Neuronal stem cell (in vitro differentiated cells): Measurements from ENCODE around the gene VWA5B2.

Experiments used
- DNase-seq: peaks from one replicate; pipeline ENCODE4 v3.0.0-alpha.2; 2013; ENCODE audit warnings: low spot score
- H2AFZ ChIP-seq: one replicate; pipeline ENCODE4 v1.6.1; 2013; ENCODE audit warnings: mild to moderate bottlenecking, low read length, inconsistent platforms
- H2AK5ac ChIP-seq: 2 replicates; pipeline ENCODE4 v1.6.1; 2013; ENCODE audit warnings: low read depth, mild to moderate bottlenecking, inconsistent platforms, low read length, moderate library complexity, mixed read lengths
- H2BK120ac ChIP-seq: 2 replicates; pipeline ENCODE4 v1.6.1; 2013; ENCODE audit warnings: low read depth, mild to moderate bottlenecking, inconsistent platforms, low read length, moderate library complexity, mixed read lengths
- H2BK12ac ChIP-seq: one replicate; pipeline ENCODE4 v1.6.1; 2013; ENCODE audit warnings: low read length, inconsistent platforms
- H2BK15ac ChIP-seq: 2 replicates; pipeline ENCODE4 v1.6.1; 2013; ENCODE audit warnings: mild to moderate bottlenecking, low read length, inconsistent platforms, mixed read lengths
- H2BK5ac ChIP-seq: one replicate; pipeline ENCODE4 v1.6.1; 2013; ENCODE audit warnings: inconsistent platforms, mild to moderate bottlenecking, low read length, moderate library complexity
- H3K14ac ChIP-seq: one replicate; pipeline ENCODE4 v1.6.1; 2013; ENCODE audit warnings: low read length, inconsistent platforms
- H3K18ac ChIP-seq: 2 replicates; pipeline ENCODE4 v1.6.1; 2013; ENCODE audit warnings: low read length, inconsistent platforms
- H3K23ac ChIP-seq: 2 replicates; pipeline ENCODE4 v1.6.1; 2013; ENCODE audit warnings: low read depth, mild to moderate bottlenecking, mixed read lengths, low read length, inconsistent platforms; ENCODE audit not compliant: poor library complexity
- H3K27ac ChIP-seq: replicated peaks from 3 replicates; pipeline ENCODE4 v1.5.1; 2013; ENCODE audit warnings: low read length, inconsistent platforms
- H3K27me3 ChIP-seq, 3 experiments: 2 replicates each; pipeline ENCODE4 v1.6.1; 2013; ENCODE audit warnings: low read length in 3 of 3, mild to moderate bottlenecking in 2 of 3, inconsistent platforms in 1 of 3, low read depth in 1 of 3, mixed read lengths in 1 of 3, moderate library complexity in 1 of 3; ENCODE audit not compliant: control insufficient read depth in 3 of 3, insufficient read depth in 3 of 3
- H3K36me3 ChIP-seq, 2 donors: replicated peaks in 1 of 2; 2 replicates each; pipeline ENCODE4 v1.6.1; 2013; ENCODE audit warnings: low read length in 2 of 2; ENCODE audit not compliant: control insufficient read depth in 2 of 2, insufficient read depth in 2 of 2
- H3K4ac ChIP-seq: 2 replicates; pipeline ENCODE4 v1.6.1; 2013; ENCODE audit warnings: inconsistent platforms, mild to moderate bottlenecking, low read length, moderate library complexity
- H3K4me1 ChIP-seq, 2 donors: 1 replicate in 1 of 2; 2 replicates in 1 of 2; pipeline ENCODE4 v1.6.1; 2013; ENCODE audit warnings: low read length in 2 of 2, low read depth in 1 of 2; ENCODE audit not compliant: control insufficient read depth in 2 of 2, insufficient read depth in 1 of 2
- H3K4me2 ChIP-seq: one replicate; pipeline ENCODE4 v1.6.1; 2013; ENCODE audit warnings: mild to moderate bottlenecking, low read length, inconsistent platforms; ENCODE audit not compliant: insufficient read depth, poor library complexity, severe bottlenecking
- H3K4me3 ChIP-seq, 2 donors: 2 replicates each; pipeline ENCODE4 v1.5.1; 2013; ENCODE audit warnings: low read length in 2 of 2, mild to moderate bottlenecking in 2 of 2, inconsistent platforms in 1 of 2, moderate library complexity in 1 of 2
- H3K79me1 ChIP-seq: one replicate; pipeline ENCODE4 v1.6.1; 2013; ENCODE audit warnings: low read depth, mild to moderate bottlenecking, inconsistent platforms, low read length, moderate library complexity
- H3K9ac ChIP-seq: one replicate; pipeline ENCODE4 v1.6.1; 2013; ENCODE audit warnings: mild to moderate bottlenecking, low read depth, low read length, inconsistent platforms; ENCODE audit not compliant: poor library complexity
- H3K9me3 ChIP-seq, 2 donors: replicated peaks in 1 of 2; 2 replicates each; pipeline versions ENCODE3 to v1.6.1; 2013; ENCODE audit warnings: low read length in 2 of 2, mild to moderate bottlenecking in 2 of 2, inconsistent platforms in 1 of 2, low read depth in 1 of 2, mixed read lengths in 1 of 2, moderate library complexity in 1 of 2; ENCODE audit not compliant: control insufficient read depth in 2 of 2, insufficient read depth in 1 of 2
- H4K8ac ChIP-seq: one replicate; pipeline ENCODE4 v1.6.1; 2013; ENCODE audit warnings: low read depth, mild to moderate bottlenecking, inconsistent platforms, low read length, moderate library complexity
- H4K91ac ChIP-seq: one replicate; pipeline ENCODE4 v1.6.1; 2013; ENCODE audit warnings: low read length, low read depth, mild to moderate bottlenecking, inconsistent platforms; ENCODE audit not compliant: poor library complexity
- WGBS, 2 donors: extraction: QIAGEN DNeasy Blood & Tissue Kit; methylation state at CpG; one replicate each; pipeline ENCODE4 v1.1.7; 2013; ENCODE audit warnings: missing lambda C conversion rate in 2 of 2, mixed read lengths in 1 of 2; ENCODE audit not compliant: insufficient read length in 2 of 2, insufficient replicate concordance in 1 of 2; ENCODE audit errors: extremely low coverage in 2 of 2; 5-methylcytosine and 5-hydroxymethylcytosine counted together

Gene VWA5B2

GRCh38 chr3:184248454-184249411, 19.3 kb downstream of the VWA5B2 start, which contains the start of gene ALG3:
ALG3 (minus strand) TSS chr3:184248962; CDS start chr3:184248940, 22 bp downstream.
- H3K18ac ChIP-seq = peak within 1 kb of the TSS; percentile 90
- peak within 1 kb of the TSS; percentile 35 for H3K23ac ChIP-seq
- no peak within 1 kb of the TSS for H2BK15ac ChIP-seq
- no peak within 1 kb of the TSS for H2BK120ac ChIP-seq
- H4K8ac ChIP-seq = no peak within 1 kb of the TSS
- peak within 1 kb of the TSS; percentile 93 for H3K9ac ChIP-seq
- peak within 1 kb of the TSS; percentile 4 for H2BK5ac ChIP-seq
- H2AFZ ChIP-seq = peak within 1 kb of the TSS; percentile 95
- peak; percentile 90 for DNase-seq
- H2AK5ac ChIP-seq = no peak within 1 kb of the TSS
- H3K27me3 ChIP-seq = no peaks in the 10 kb centered on the region
- no peak within 1 kb of the TSS for H2BK12ac ChIP-seq
- H3K4me2 ChIP-seq = peak within 1 kb of the TSS; percentile 99
- H3K4me3 ChIP-seq = peak within 1 kb of the TSS; percentile 82 to 92
- H3K14ac ChIP-seq = no peak within 1 kb of the TSS
- peaks cover 16 to 20% of the 10 kb centered on the region in 2 donors for H3K36me3 ChIP-seq
- no peak within 1 kb of the TSS for H3K4ac ChIP-seq
- WGBS, 2 donors = no CpG with 5 or more reads among the region's 49 CpGs
- peaks cover 0 to 1% of the 10 kb centered on the region in 2 donors for H3K9me3 ChIP-seq
- no peak within 1 kb of the TSS for H4K91ac ChIP-seq
- peaks cover 0 to 5% of the 10 kb centered on the region in 2 donors for H3K4me1 ChIP-seq
- H3K27ac ChIP-seq = peak within 1 kb of the TSS; percentile 35
- no peaks in the 10 kb centered on the region for H3K79me1 ChIP-seq

GRCh38 chr3:184249412-184250166, 20.2 kb downstream of the VWA5B2 start, which contains the start of gene EEF1AKMT4:
EEF1AKMT4 (plus strand) TSS chr3:184249672; CDS start chr3:184249695, 23 bp downstream.
- Histone ChIP-seq H2BK5ac (peak within 1 kb of the TSS; percentile 4), H3K9me3 (peaks cover 0 to 1% of the 10 kb centered on the region in 2 donors), H3K36me3 (peaks cover 12% of the 10 kb centered on the region in 2 donors), H4K8ac (no peak within 1 kb of the TSS), H3K27me3 (no peaks in the 10 kb centered on the region), H3K4ac (no peak within 1 kb of the TSS), H3K9ac (peak within 1 kb of the TSS; percentile 93), H3K18ac (peak within 1 kb of the TSS; percentile 90), H3K4me2 (peak within 1 kb of the TSS; percentile 99), H3K79me1 (no peaks in the 10 kb centered on the region), H3K4me1 (peaks cover 0 to 5% of the 10 kb centered on the region in 2 donors), H2BK15ac (no peak within 1 kb of the TSS), H3K14ac (no peak within 1 kb of the TSS), H4K91ac (no peak within 1 kb of the TSS), H3K4me3 (peak within 1 kb of the TSS; percentile 82 to 92), H2AK5ac (no peak within 1 kb of the TSS), H2AFZ (peak within 1 kb of the TSS; percentile 95), H2BK12ac (no peak within 1 kb of the TSS), H2BK120ac (no peak within 1 kb of the TSS), H3K23ac (peak within 1 kb of the TSS; percentile 35), H3K27ac (peak within 1 kb of the TSS; percentile 35)
- peak; percentile 97 for DNase-seq
- no CpG with 5 or more reads among the region's 54 CpGs for WGBS, 2 donors

- Histone ChIP-seq H2BK15ac (no peak overlapping the region), H3K36me3 (peaks cover 4 to 5% of the 10 kb centered on the region in 2 donors), H2BK5ac (no peak overlapping the region), H3K9ac (no peak overlapping the region), H2AK5ac (no peak overlapping the region), H3K23ac (no peak overlapping the region), H3K4ac (no peak overlapping the region), H4K91ac (no peak overlapping the region), H3K79me1 (no peaks in the 10 kb centered on the region), H3K27me3 (no peaks in the 10 kb centered on the region), H2AFZ (peak overlapping the region; percentile 95), H3K4me2 (peak overlapping the region; percentile 99), H3K27ac (no peak overlapping the region), H2BK12ac (no peak overlapping the region), H3K9me3 (peaks cover 0 to 1% of the 10 kb centered on the region in 2 donors), H4K8ac (no peak overlapping the region), H3K18ac (no peak overlapping the region), H3K4me3 (peak overlapping the region; percentile 82 to 87), H3K14ac (no peak overlapping the region), H2BK120ac (no peak overlapping the region), H3K4me1 (peaks cover 0 to 5% of the 10 kb centered on the region in 2 donors)
- no CpG with 5 or more reads among the region's 20 CpGs for WGBS, 2 donors
- peak; percentile 90 for DNase-seq
Measured at GRCh38 chr3:184250167-184250828, 20.9 kb downstream of the VWA5B2 start.
